Common myeloid progenitor, CD34-positive (primary cell): ENCODE data around the gene LEP.

Experiments
- CTCF ChIA-PET: fragments of 350-600 bp; sonication (Branson Sonifier 250); formaldehyde crosslinking; loops from one replicate; lab custom pipeline; 2021; ENCODE audit warnings: antibody characterized with exemption; lab: Charles Lee
- POLR2A ChIA-PET: fragments of 350-600 bp; sonication (Branson Sonifier 250); formaldehyde crosslinking; loops from one replicate; lab custom pipeline; 2021; ENCODE audit warnings: antibody characterized with exemption; lab: Charles Lee
- DNase-seq, 3 donors: peaks; one replicate each; pipeline versions ENCODE4 v3.0.0 to v3.0.0-alpha.2; 2013
- H3K27ac ChIP-seq, 2 experiments: 1 replicate in 1 of 2; 2 replicates in 1 of 2; pipeline ENCODE4 v1.7.0; 2013; ENCODE audit warnings: inconsistent platforms in 2 of 2, low read length in 2 of 2, mild to moderate bottlenecking in 2 of 2, low read depth in 1 of 2, moderate library complexity in 1 of 2; ENCODE audit not compliant: severe bottlenecking in 2 of 2, insufficient read depth in 1 of 2, poor library complexity in 1 of 2
- H3K27me3 ChIP-seq, 5 experiments: replicated peaks in 2 of 5; 1 replicate in 3 of 5; 2 replicates in 2 of 5; pipeline versions ENCODE4 v1.6.1 to v1.7.0; 2013; ENCODE audit warnings: low read length in 4 of 5, mild to moderate bottlenecking in 2 of 5, moderate library complexity in 2 of 5, inconsistent platforms in 1 of 5; ENCODE audit not compliant: insufficient read depth in 5 of 5, control insufficient read depth in 4 of 5
- H3K36me3 ChIP-seq, 4 experiments: 1 replicate in 2 of 4; 2 replicates in 2 of 4; pipeline versions ENCODE4 v1.6.1 to v1.7.0; 2013; ENCODE audit warnings: low read length in 3 of 4, control low read depth in 1 of 4, mild to moderate bottlenecking in 1 of 4; ENCODE audit not compliant: control insufficient read depth in 4 of 4, insufficient read depth in 4 of 4
- H3K4me1 ChIP-seq, 4 experiments: 1 replicate in 3 of 4; 2 replicates in 1 of 4; pipeline versions ENCODE4 v1.6.1 to v1.7.1; 2013; ENCODE audit warnings: low read length in 3 of 4, mild to moderate bottlenecking in 3 of 4, control low read depth in 1 of 4, inconsistent platforms in 1 of 4, moderate library complexity in 1 of 4; ENCODE audit not compliant: control insufficient read depth in 4 of 4, insufficient read depth in 4 of 4; ENCODE audit errors: control extremely low read depth in 1 of 4
- H3K4me3 ChIP-seq, 7 experiments: 1 replicate in 4 of 7; 2 replicates in 3 of 7; pipeline versions ENCODE4 v1.5.1 to v1.7.0; 2013; ENCODE audit warnings: mild to moderate bottlenecking in 7 of 7, low read length in 6 of 7, moderate library complexity in 6 of 7, inconsistent platforms in 2 of 7, low read depth in 2 of 7, control low read depth in 1 of 7; ENCODE audit not compliant: insufficient read depth in 4 of 7, control insufficient read depth in 1 of 7; ENCODE audit errors: extremely low read depth in 1 of 7
- H3K9me3 ChIP-seq, 5 experiments: 1 replicate in 4 of 5; 2 replicates in 1 of 5; pipeline versions ENCODE4 v1.6.1 to v1.7.1; 2013; ENCODE audit warnings: low read length in 4 of 5, mild to moderate bottlenecking in 2 of 5, inconsistent platforms in 1 of 5, low read depth in 1 of 5, moderate library complexity in 1 of 5; ENCODE audit not compliant: control insufficient read depth in 4 of 5, insufficient read depth in 2 of 5; ENCODE audit errors: control extremely low read depth in 1 of 5
- WGBS: methylation state at CpG from one replicate; pipeline ENCODE4 v1.1.5; 2013; ENCODE audit not compliant: insufficient coverage; 5-methylcytosine and 5-hydroxymethylcytosine counted together

The LEP gene

DNA sequence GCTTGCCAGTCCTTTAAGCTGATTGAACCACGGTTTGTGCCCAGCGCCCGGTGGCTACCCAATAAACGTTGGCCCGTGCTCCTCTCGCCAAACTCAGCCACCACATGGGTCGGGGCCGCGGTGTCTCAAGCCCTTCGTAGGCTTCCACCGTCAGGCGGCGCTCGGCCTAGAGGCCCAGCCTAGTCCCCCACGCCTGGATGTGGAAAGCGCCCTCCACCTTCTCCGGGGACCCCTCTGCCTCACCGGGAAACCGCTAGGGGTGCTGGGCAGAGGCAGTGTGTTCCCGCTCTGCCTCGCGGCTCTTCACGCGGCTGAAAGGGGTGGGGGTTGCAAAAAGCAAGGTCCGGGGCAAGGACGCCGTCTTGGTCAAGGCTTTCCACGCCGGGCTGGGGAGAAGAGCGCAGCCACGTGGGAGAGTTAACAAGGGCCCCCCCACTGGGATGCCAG lies 29.8 kb downstream of the LEP start:
- ChIA-PET CTCF (interaction anchor here (0.7 to 0.9 kb wide), 2 partner anchors 48 to 63 kb away, joined by 3 read pairs; no protein-coding TSS in a partner anchor), POLR2A (no interaction called here)
- 67% methylated on average over 30 of the region's 31 CpGs for WGBS
- Histone ChIP-seq H3K4me1 (peaks cover 0 to 12% (median 4%) of the 10 kb centered on the region in 4 experiments), H3K4me3 (no peak overlapping the region), H3K27me3 (peaks cover 0 to 3% (median 0%) of the 10 kb centered on the region in 5 experiments), H3K27ac (no peak overlapping the region), H3K9me3 (peaks cover 0 to 11% (median 0%) of the 10 kb centered on the region in 5 experiments), H3K36me3 (no peaks in the 10 kb centered on the region)
- DNase-seq: peak in 2 of 3 donors; percentile 22 to 33

DNA sequence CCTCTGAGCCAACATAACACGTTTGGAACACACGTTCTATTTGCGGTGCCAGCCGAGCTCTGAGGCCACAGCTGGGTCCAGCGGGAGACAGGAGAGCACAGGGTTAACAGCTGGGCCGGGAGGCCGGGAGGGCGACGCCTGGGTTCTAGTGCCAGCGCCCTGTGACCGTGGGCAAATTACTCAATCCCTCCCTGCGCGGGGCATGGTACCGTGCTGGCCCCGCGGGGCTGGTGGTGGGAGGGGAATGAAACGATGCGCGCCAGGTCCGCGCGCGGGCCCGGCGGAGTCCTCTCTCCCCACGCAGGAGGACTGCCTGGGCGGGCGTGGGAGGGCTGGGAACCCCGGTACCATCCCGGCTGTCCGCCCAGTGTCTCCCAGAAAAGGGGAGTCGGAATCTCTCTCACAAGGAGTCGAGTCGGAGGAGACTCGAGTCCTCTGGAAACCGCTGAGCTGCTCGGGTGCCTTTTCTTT lies 30.4 kb downstream of the LEP start:
- POLR2A ChIA-PET: interaction anchor here (0.5 to 1.0 kb wide), 3 partner anchors 36 to 47 kb away, joined by 4 to 6 read pairs (median 4); no protein-coding TSS in a partner anchor
- Histone ChIP-seq H3K4me1 (peaks cover 0 to 12% (median 4%) of the 10 kb centered on the region in 4 experiments), H3K4me3 (peak overlapping the region in 5 of 7 experiments; percentile 11 to 76 (median 61)), H3K9me3 (peaks cover 0 to 11% (median 0%) of the 10 kb centered on the region in 5 experiments), H3K27ac (no peak overlapping the region), H3K27me3 (peaks cover 0 to 3% (median 0%) of the 10 kb centered on the region in 5 experiments), H3K36me3 (no peaks in the 10 kb centered on the region)
- WGBS: 27% methylated on average over 37 of the region's 37 CpGs
- CTCF ChIA-PET: no interaction called here
- peak in 1 of 3 donors; percentile 17 for DNase-seq

DNA sequence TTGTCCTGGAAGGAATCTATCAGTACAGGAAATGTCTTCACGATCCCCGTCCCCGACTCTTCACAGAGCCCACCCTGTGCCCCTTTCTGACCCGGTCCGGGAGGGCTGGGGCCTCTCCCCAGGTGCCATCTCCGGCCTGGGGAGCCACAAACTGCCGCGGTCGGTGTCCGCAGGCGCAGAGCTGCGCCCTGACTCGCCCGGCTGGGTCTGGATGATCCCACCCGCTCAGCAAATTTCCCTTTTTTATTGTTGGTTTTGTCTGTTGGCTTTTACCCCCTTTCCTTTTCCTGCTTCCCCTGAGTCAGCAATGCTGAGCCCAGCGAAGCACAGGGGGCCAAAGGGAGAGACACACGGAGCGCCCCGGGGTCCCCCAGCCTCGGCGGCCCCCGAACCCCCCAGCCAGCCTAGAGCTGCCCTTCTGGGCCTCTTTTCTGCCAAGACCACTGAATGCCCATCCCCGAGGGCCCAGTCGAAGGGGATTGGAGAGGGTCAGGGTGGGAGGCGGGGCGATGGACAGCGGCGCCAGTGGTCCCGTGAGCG lies 30.9 kb downstream of the LEP start:
- 54% methylated on average over 18 of the region's 30 CpGs for WGBS
- ChIA-PET POLR2A (interaction anchor here (0.5 to 1.0 kb wide), 3 partner anchors 36 to 47 kb away, joined by 4 to 6 read pairs (median 4); no protein-coding TSS in a partner anchor), CTCF (interaction anchor here (1.2 kb wide), 1 partner anchor 52 kb away, joined by 3 read pairs; no protein-coding TSS in a partner anchor)
- Histone ChIP-seq H3K4me3 (peak overlapping the region in 5 of 7 experiments; percentile 11 to 76 (median 61)), H3K27me3 (peaks cover 0 to 3% (median 0%) of the 10 kb centered on the region in 5 experiments), H3K9me3 (peaks cover 0 to 11% (median 0%) of the 10 kb centered on the region in 5 experiments), H3K27ac (no peak overlapping the region), H3K4me1 (peaks cover 0 to 12% (median 4%) of the 10 kb centered on the region in 4 experiments), H3K36me3 (no peaks in the 10 kb centered on the region)
- DNase-seq: peak in 2 of 3 donors; percentile 22 to 27

DNA sequence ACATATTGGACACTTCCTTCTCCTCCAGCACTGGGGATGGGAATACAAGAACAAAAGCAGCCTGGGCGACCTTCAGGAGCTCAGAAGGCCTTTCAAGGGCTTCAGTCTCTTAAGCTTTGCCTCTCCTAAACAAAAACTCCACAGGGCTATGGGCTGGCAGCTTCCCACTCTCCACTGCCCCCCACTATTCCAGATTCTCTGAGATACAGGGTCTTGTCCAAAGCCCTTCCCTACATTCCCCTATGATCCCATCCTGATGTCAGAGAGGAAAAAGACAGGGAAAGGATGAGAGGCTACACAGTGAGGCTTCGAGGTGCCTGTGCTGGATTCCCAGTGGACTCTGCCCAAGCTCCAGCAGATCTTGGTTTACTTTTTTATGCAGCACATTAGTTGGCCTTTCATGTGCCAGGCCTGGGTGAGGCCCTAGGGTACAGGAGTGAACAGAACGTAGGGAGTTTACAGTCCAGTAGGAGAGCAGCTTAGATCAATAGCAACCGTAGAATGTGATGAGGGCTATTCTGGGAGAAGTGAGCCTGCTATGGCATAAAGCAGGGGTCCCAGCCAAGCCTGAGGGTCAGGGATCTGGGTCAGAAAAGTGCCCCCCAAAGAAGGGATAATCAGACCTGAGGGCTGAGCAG lies 33.3 kb downstream of the LEP start:
- Histone ChIP-seq H3K9me3 (peaks cover 0 to 11% (median 2%) of the 10 kb centered on the region in 5 experiments), H3K4me1 (peaks cover 0 to 12% (median 4%) of the 10 kb centered on the region in 4 experiments), H3K4me3 (no peak overlapping the region), H3K36me3 (no peaks in the 10 kb centered on the region), H3K27me3 (peaks cover 0 to 3% (median 0%) of the 10 kb centered on the region in 5 experiments), H3K27ac (no peak overlapping the region)
- DNase-seq: no peak
- WGBS: 77% methylated on average over 4 of the region's 4 CpGs
- ChIA-PET CTCF (interaction anchor here (1.2 kb wide), 1 partner anchor 47 kb away, joined by 3 read pairs; no protein-coding TSS in a partner anchor), POLR2A (no interaction called here)

DNA sequence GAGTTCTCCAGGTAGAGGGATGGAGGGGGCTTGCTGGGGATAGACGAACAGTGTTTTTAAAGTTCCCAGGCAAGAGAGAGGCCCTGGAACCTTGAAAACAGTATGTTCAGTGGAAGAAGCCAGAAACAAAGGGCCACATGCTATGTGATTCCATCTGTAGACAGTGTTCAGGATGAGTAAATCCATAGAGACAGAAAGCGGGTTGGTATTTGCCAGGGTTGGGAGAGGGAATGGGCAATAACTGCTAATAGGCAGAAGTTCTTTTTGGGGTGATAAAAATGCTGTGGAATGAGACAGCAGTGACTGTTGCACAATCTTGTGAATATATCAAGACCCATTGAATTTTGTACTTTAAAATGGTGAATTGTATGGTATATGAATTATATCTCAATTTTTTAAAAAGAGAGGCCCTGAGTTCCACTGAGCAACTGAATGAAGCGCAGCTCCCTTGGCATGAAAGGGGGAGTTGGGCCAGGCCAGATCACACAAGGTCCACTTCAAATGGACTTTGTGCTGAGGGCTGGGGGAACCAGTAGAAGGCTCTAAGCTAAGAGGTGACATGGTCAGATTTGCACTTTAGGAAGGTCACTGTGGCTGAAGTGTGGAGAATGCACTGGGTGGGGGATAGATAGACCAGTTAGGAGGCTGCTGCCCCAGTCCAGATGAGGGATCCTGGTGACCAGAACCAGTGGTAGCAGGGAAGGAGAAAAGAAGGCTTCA lies 34.0 kb downstream of the LEP start:
- WGBS: 62% methylated on average over 3 of the region's 3 CpGs
- no peak for DNase-seq
- Histone ChIP-seq H3K9me3 (peaks cover 0 to 11% (median 7%) of the 10 kb centered on the region in 5 experiments), H3K36me3 (no peaks in the 10 kb centered on the region), H3K4me3 (no peak overlapping the region), H3K4me1 (peaks cover 0 to 12% (median 4%) of the 10 kb centered on the region in 4 experiments), H3K27me3 (peaks cover 0 to 3% (median 0%) of the 10 kb centered on the region in 5 experiments), H3K27ac (no peak overlapping the region)
- ChIA-PET CTCF (interaction anchor here (0.6 to 1.5 kb wide), 2 partner anchors 28 to 39 kb away, joined by 3 read pairs; no protein-coding TSS in a partner anchor), POLR2A (no interaction called here)

DNA sequence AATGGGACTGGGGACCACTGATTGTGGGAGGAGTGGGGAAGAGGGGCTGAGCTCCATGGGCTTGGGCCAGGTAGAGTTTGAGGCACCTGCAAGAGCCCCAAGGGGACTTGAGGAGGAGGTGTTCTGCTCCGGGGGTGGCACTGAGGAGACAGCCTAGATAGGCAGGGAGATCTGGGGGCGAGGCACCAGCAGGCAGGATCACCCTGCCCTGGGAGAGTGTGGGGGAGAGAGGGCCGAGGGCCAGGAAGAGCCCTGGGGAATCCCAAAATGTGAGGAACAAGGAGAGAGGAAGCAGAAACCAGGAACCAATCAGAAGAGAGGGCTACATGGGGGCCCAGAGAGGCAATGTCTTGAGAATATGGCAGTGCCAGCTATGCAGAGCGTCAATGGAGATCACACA lies 34.6 kb downstream of the LEP start:
- Histone ChIP-seq H3K4me1 (peaks cover 0 to 12% (median 4%) of the 10 kb centered on the region in 4 experiments), H3K27me3 (peaks cover 0 to 3% (median 0%) of the 10 kb centered on the region in 5 experiments), H3K36me3 (no peaks in the 10 kb centered on the region), H3K27ac (no peak overlapping the region), H3K9me3 (peaks cover 3 to 14% (median 11%) of the 10 kb centered on the region in 5 experiments), H3K4me3 (no peak overlapping the region)
- no peak for DNase-seq
- WGBS: 96% methylated on average over 4 of the region's 4 CpGs
- CTCF ChIA-PET: interaction anchor here (0.6 to 1.5 kb wide), 2 partner anchors 28 to 38 kb away, joined by 3 read pairs; no protein-coding TSS in a partner anchor
- POLR2A ChIA-PET: no interaction called here
